Measurements from ENCODE around the gene MYCBP.
"Not testable (repeated sequence)": the region's sequence is repeated elsewhere in the genome, so short reads cannot be mapped to it uniquely, and the experiment has no call there.

Gene MYCBP

GRCh38 chr1:38867208-38867607, 5.9 kb downstream of the MYCBP start:
- DNase-seq (ENCODE audit: low read depth in 2 of 2) = no peak

DNA sequence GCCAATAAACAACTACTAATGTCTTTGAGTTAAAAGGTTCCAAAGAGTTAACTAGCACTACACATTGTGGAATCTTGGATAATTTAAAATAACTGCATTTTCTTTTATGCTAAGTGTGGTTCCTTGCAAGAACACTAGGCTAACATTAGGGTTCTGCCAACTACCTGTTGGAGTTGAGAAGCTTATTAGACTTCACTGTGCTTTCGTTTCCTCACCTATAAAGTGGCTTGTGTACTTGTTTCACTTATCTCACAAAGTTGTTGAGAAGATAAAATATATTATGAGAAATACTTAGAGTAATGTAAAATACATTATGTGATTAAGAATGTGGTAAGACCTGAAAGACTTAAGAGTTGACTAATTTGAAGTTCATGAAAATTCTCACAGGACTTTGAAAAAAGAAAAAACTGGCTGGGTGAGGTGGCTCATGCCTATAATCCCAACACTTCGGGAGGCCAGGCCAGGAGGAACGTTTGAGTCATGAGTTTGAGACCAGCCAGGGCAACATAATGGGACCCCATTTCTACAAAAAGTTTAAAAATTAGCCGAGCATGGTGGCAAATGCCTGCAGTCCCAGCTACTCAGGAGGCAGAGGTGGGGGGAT, 7.9 kb downstream of the MYCBP start:
- DNase-seq (ENCODE audit: low read depth in 2 of 2) = no peak

GRCh38 chr1:38860454-38860795, 12.7 kb downstream of the MYCBP start:
- DNase-seq (ENCODE audit: low read depth in 2 of 2) = no peak

DNA sequence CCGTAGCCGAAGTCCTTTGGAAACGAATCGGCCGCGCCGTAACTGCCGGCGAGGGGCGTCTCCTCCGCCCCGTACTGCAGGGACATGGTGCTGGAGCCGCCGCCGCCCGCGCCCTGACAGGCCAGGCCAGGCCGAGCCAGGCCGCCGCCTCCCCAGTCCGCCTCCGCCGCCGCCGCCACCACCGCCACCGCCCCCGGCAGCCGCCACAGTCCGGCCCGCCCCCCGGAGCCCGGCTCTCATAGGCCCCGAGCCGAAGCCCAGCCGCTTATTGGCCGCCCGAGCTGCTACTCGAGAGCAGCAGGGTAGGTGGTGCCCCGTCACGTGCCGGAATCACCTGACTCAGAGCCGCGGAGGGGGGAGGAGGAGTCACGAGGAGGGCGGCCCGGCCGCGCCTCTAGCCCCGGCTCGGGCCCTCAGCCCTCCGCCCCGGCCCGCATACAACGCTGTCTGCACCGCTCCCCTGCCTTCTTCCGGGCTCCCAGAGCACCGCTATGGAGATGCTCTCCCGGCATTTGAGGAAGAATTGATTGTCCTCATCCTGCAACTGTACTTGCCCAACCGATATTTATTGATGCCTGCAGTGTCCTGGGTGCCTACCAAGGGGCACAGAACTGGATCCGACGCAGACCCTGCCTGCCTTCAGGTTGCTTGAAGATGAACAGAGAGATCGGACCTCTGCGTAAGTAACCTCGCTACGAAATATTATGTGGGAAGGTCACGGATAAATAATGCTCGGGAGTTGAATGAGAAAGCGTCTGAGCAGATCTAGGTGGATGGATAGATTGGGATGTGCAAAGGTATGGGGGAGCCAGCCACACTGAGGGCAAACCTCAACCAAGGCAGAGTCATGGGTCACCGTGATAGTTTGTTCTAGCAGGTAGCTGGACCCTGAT, 13.3 kb downstream of the MYCBP start, which contains the start of gene RRAGC:
Gene RRAGC (minus strand): TSS at position 212 of the 893 bp plus-strand sequence. CDS start 126 bp downstream, at position 86.
- peak; percentile 95 to 96 for DNase-seq (ENCODE audit: low read depth in 2 of 2)

- peak in 1 of 2 donors; percentile 34 for DNase-seq (ENCODE audit: low read depth in 2 of 2)
Measured at GRCh38 chr1:38858833-38859560, 14.2 kb downstream of the MYCBP start.

DNA sequence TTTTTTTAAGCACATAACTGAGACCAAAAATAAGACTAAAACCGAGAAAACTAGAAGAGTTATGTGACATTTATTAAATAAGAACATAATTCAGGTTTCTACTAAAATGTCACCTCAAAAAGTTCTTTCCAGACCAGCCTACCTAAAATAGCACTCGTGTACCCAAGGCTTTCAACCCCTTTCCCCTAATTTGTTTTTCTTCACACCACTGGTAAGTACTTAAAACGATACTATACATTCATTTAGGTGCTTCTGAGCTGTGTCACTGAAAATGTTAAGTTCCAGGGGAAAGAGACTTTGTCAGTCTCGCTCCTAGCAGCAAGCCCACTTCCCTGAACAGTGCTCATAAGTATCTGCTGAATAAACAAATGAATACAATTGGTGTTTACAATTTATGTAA, 20.4 kb downstream of the MYCBP start:
- DNase-seq (ENCODE audit: low read depth in 2 of 2) = no peak

- no peak for DNase-seq (ENCODE audit: low read depth in 2 of 2)
Measured at GRCh38 chr1:38848071-38848470, 25.1 kb downstream of the MYCBP start.

DNA sequence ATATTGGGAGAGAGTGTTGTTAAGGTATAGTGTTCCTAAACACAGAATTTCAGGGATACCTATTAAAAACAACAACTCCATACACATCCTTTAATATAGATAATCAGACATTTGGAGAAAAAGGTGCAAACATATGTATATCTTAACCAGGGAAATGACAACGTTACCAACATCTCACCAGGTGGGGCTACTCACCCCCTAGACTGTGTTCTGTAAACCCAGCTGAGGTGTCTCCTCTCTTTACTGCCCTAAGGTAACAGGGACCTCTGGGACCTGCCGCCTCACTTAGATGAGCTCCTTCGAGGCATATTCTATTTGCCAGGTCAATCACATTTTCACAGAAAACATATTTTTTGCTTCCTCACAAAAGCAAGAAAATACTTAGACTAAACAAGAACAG, 26.9 kb downstream of the MYCBP start:
- no peak for DNase-seq (ENCODE audit: low read depth in 2 of 2)

DNA sequence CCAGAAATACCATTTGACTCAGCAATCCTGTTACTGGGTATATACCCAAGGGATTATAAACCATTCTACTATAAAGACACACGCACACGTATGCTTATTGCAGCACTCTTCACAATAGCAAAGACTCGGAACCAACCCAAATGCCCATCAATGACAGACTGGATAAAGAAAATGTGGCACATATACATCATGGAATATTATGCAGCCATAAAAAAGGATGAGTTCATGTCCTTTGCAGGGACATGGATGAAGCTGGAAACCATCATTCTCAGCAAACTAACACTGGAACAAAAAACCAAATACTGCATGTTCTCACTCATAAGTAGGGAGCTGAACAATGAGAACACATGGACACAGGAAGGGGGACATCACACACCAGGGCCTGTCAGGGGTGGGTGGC, 28.1 kb downstream of the MYCBP start:
- not testable (repeated sequence) for DNase-seq (ENCODE audit: low read depth in 2 of 2)

DNA sequence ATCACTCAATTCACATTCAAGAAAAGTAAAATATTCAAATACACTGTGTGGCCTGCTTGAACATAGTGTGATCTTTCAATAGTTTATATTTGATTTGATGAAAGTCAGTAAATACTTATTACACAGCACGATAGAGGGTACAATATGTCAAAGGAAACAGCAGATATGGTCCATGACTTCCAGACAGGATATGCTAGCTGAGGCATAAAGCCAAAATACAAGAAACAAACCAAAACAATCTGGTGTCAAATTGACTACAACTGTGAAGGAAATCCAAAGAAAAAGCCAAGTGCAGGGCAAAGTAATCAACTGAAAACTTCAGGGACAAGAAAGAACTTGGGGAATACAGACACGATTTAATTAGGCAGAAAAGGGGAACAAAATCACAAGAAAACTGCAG, 32.9 kb downstream of the MYCBP start:
- no peak for DNase-seq (ENCODE audit: low read depth in 2 of 2)

- no peak for DNase-seq (ENCODE audit: low read depth in 2 of 2)
Measured at GRCh38 chr1:38839363-38839762, 33.8 kb downstream of the MYCBP start.

DNA sequence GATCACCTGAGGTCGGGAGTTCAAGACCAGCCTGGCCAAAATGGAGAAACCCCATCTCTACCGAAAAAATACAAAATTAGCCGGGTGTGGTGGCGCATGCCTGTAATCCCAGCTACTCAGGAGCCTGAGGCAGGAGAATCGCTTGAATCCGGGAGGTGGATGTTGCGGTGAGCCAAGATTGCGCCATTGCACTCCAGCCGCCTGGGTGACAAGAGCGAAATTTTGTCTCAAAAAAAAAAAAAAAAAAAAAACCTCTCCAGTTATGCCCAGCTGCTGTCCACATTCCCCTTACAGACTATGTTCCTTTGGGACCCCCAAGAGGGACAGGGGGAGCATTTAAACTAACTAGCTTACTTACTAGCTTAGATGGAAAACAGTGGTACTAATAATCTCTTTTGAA, 36.8 kb downstream of the MYCBP start:
- not testable (repeated sequence) for DNase-seq (ENCODE audit: low read depth in 2 of 2)

- DNase-seq (ENCODE audit: low read depth in 2 of 2) = peak in 1 of 2 donors; percentile 53
Measured at GRCh38 chr1:38834937-38835827, 38.0 kb downstream of the MYCBP start.

DNA sequence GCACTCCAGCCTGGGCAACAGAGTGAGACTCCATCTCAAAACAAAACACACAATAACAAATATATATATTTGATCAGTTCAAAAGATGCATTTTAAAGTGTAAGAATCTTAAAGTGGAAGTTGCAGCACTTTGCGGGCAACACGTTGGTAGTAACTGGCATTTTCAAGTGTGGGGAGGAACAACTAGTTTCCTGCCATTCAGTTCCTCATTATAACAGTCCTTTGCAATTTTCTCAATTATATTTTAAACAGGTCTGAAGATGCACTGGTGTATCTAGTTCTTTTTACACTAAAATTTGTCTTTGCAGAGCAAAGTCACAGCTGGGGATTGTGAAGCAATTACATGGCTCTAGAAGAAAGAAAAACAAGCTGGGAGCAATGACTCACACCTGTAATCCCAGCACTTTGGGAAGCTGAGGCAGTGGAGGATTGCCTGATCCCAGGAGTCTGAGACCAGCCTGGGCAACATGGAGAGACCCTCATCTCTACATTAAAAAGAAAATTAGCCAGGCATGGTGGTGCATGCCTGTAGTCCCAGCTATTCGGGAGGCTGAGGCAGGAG, 38.8 kb downstream of the MYCBP start:
- DNase-seq (ENCODE audit: low read depth in 2 of 2) = no peak

DNA sequence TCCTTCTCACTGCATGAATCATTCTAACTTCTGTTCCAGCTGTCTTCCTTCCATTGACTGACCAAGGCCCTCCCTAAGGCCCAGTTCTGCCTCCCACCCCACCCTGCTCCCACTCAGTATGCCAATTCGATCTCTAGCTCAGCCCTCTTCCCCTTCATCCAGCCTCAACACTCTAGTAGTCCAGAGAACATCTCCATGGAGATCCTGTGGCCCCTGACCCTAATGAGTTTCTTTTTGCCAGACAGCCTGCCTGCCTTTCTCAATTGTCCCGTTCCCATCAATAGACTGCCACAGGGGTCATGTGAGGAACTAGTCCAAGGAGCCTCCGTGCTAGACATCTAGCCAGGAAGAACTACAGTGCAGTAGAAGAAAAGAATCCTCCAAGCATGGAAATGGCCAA, 40.0 kb downstream of the MYCBP start:
- no peak for DNase-seq (ENCODE audit: low read depth in 2 of 2)

DNA sequence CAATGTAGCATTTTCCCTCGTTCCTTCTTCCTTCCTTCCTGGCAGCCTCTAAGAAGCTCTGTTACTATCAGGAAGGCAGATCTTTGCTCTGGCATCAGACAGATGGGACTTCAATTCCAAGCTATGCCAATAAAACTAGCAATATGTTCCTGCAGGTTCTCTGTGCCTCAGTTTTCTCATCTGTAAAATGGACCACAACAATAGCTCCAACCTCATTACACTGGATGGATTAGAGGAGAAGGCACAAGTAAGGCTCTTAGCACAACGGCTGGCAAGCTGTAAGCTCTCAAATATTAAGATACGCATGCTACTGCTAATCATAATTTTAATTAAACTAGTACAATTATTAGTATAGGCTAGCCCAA, 40.8 kb downstream of the MYCBP start:
- no peak for DNase-seq (ENCODE audit: low read depth in 2 of 2)

GRCh38 chr1:38831731-38832369, 41.3 kb downstream of the MYCBP start:
- DNase-seq (ENCODE audit: low read depth in 2 of 2) = no peak

GRCh38 chr1:38829368-38829767, 43.8 kb downstream of the MYCBP start:
- no peak for DNase-seq (ENCODE audit: low read depth in 2 of 2)

DNA sequence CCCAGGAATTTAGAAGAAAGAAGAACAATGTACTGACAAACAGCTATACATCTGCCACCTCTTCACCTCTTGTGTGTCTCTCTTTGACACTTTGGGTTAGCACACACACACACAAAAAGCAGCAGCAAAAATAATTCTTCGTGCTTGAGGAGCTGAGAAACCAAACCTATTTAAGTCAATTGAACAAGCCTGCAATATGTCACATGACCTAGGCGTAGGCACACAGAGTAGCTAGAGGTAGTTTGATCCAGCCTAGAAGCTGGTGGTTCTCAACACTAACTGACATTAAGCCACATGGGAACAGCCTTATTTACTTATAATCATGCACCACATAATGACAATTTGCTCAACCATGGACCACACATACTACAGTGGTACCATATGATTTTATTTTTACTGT, 45.8 kb downstream of the MYCBP start:
- no peak for DNase-seq (ENCODE audit: low read depth in 2 of 2)

GRCh38 chr1:38826886-38827285, 46.3 kb downstream of the MYCBP start:
- no peak for DNase-seq (ENCODE audit: low read depth in 2 of 2)

DNA sequence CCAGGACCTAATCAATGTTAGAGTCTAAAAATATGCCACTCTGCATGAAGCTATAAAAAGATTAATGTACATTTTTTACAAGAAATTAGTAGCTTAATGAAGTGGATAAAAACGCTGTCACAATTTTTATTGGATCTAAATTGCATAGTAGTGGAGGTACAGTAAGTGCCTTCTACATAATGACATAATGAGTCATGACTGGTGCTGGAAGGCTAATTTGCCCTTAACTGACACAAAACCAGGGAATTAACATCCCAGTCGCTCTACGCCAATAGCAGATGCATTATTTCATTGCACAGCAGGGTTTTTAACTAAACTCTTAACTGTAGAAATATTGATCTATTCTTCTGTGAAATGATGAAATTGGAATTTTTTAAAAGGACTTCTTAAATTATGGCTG, 46.9 kb downstream of the MYCBP start:
- no peak for DNase-seq (ENCODE audit: low read depth in 2 of 2)

Data from stimulated activated CD4-positive, alpha-beta T cell treated with anti-CD3 and anti-CD28 coated beads, Interleukin-1b, Interleukin-23, amount 100 ng/mL, for 4 hours (primary cell).